Ascending aorta (tissue), 2 donors: ENCODE data around the gene OR2G3. TPM values are rescaled to one million over a fixed set of nuclear protein-coding genes. Genes with fewer than 3 reads are reported as not detected.

Experiments used
- DNase-seq, 2 donors: peaks; one replicate each; pipeline ENCODE4 v3.0.0-alpha.2; 2019; ENCODE audit warnings: low spot score in 2 of 2
- H3K27ac ChIP-seq, 2 donors: fragments of 200-600 bp; sonication (generic); one replicate each; pipeline ENCODE4 v1.5.1; 2016 to 2017; ENCODE audit warnings: mild to moderate bottlenecking in 1 of 2
- H3K27me3 ChIP-seq: fragments of 200-600 bp; sonication (generic); one replicate; pipeline ENCODE4 v1.5.1; 2017
- H3K36me3 ChIP-seq, 2 donors: fragments of 200-600 bp; sonication (generic); one replicate each; pipeline ENCODE4 v1.5.1; 2016
- H3K4me1 ChIP-seq, 2 donors: fragments of 200-600 bp; sonication (generic); one replicate each; pipeline ENCODE4 v1.5.1; 2016 to 2017; ENCODE audit warnings: mild to moderate bottlenecking in 1 of 2
- H3K4me3 ChIP-seq, 2 donors: fragments of 200-600 bp; sonication (generic); one replicate each; pipeline ENCODE4 v1.5.1; 2016 to 2017; ENCODE audit warnings: mild to moderate bottlenecking in 1 of 2
- H3K9me3 ChIP-seq, 2 donors: fragments of 200-600 bp; sonication (generic); one replicate each; pipeline ENCODE4 v1.5.1; 2016
- intact Hi-C: fragments of 100-400 bp; cut with DNase I; formaldehyde crosslinking; loops from one replicate; pipeline ENCODE4 v1.15.1; 2023
- total RNA-seq: library from RNA; depleted of rRNA; stranded (reverse); fragments of >200 nt; gene quantifications from one replicate; pipeline ENCODE4 v1.1.0, GENCODE V29; 2016
- TF ChIP-seq, protein P1 (sequence below), 3 experiments: fragments of 200-600 bp in 2 of 3; fragments of 450-650 bp in 1 of 3; sonication (generic) in 2 of 3; IDR thresholded peaks; one replicate each; pipeline ENCODE4 v1.5.1; 2016 to 2019; ENCODE audit warnings: antibody characterized with exemption in 3 of 3, mild to moderate bottlenecking in 1 of 3, moderate library complexity in 1 of 3

The OR2G3 gene
- total RNA-seq, 1 donor from 2014 or later: not detected

DNA sequence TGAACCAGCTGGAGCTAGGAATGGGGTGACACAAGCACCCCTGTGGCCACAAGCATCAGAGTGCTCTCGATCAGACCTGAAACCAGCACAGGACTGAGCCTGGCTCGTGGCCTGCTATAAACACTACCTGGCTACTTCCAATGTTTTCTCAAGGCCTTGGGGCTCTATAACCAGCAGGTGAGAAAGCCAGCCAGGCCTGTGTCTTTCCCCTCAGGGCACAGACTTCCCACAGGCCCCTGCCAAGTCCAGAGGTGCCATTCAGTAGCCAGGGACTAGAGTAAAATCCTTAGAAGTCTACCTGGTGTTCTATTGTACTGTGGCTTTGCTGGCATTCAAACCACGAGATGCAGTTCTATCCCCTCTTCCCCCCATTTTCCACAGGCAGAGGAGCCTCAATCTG, 22.6 kb downstream of the OR2G3 start:
- no peak overlapping the region for H3K4me3 ChIP-seq
- TF ChIP-seq, protein P1, sequence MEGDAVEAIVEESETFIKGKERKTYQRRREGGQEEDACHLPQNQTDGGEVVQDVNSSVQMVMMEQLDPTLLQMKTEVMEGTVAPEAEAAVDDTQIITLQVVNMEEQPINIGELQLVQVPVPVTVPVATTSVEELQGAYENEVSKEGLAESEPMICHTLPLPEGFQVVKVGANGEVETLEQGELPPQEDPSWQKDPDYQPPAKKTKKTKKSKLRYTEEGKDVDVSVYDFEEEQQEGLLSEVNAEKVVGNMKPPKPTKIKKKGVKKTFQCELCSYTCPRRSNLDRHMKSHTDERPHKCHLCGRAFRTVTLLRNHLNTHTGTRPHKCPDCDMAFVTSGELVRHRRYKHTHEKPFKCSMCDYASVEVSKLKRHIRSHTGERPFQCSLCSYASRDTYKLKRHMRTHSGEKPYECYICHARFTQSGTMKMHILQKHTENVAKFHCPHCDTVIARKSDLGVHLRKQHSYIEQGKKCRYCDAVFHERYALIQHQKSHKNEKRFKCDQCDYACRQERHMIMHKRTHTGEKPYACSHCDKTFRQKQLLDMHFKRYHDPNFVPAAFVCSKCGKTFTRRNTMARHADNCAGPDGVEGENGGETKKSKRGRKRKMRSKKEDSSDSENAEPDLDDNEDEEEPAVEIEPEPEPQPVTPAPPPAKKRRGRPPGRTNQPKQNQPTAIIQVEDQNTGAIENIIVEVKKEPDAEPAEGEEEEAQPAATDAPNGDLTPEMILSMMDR (IDR thresholded peaks at IDR 0.05): no peak
- no peaks in the 10 kb centered on the region for H3K36me3 ChIP-seq
- DNase-seq: no peak
- H3K27me3 ChIP-seq: no peaks in the 10 kb centered on the region
- H3K4me1 ChIP-seq: no peaks in the 10 kb centered on the region
- H3K27ac ChIP-seq: no peak overlapping the region
- H3K9me3 ChIP-seq: no peaks in the 10 kb centered on the region
- intact Hi-C loops: no loop called here

DNA sequence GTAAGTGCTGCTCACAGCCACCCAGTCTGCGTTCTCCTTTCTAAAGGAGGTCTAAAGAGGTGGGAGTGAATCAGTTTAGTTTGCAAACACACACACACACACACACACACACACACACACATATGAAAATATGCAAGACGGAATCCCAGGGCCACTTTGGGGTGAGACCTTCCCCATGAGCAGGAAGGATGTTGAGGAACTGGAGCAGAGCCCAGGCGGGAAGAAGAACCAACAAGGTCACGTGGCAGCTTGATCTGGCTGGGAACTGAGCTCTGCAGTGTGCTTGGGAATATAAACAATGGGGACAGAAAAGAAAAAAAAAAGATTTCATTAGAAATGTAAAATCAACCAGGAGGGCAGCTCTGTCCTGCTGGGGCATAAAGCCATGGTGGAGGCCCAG, 32.6 kb downstream of the OR2G3 start:
- H3K4me3 ChIP-seq: no peak overlapping the region
- H3K27ac ChIP-seq: no peak overlapping the region
- TF ChIP-seq, protein P1 (IDR thresholded peaks at IDR 0.05): no peak
- DNase-seq: no peak
- intact Hi-C loops: no loop called here
- H3K36me3 ChIP-seq: no peaks in the 10 kb centered on the region
- no peaks in the 10 kb centered on the region for H3K9me3 ChIP-seq
- no peaks in the 10 kb centered on the region for H3K27me3 ChIP-seq
- H3K4me1 ChIP-seq: no peaks in the 10 kb centered on the region

DNA sequence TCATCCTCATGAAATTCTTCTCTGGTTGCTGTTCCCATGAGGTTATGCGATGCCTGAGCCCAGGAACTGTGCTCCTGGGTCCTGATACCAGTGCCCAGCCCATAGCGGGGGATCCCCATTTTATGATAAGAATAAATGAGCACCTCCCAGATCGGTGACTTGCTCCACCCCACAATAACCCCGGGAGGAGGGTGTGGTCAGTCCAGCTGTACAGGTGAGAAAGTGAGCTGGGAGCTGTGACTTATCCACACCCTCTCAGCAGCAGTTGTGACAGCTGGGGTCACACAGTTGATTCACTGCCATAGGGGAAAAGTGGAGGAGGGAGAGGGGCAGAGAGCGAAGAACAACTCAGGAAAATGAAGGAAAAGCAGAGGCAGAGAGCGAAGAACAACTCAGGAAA, 33.4 kb downstream of the OR2G3 start:
- no peaks in the 10 kb centered on the region for H3K27me3 ChIP-seq
- H3K27ac ChIP-seq: no peak overlapping the region
- TF ChIP-seq, protein P1 (IDR thresholded peaks at IDR 0.05): no peak
- no peaks in the 10 kb centered on the region for H3K36me3 ChIP-seq
- H3K9me3 ChIP-seq: no peaks in the 10 kb centered on the region
- no peak for DNase-seq
- intact Hi-C loops: no loop called here
- no peak overlapping the region for H3K4me3 ChIP-seq
- H3K4me1 ChIP-seq: no peaks in the 10 kb centered on the region

DNA sequence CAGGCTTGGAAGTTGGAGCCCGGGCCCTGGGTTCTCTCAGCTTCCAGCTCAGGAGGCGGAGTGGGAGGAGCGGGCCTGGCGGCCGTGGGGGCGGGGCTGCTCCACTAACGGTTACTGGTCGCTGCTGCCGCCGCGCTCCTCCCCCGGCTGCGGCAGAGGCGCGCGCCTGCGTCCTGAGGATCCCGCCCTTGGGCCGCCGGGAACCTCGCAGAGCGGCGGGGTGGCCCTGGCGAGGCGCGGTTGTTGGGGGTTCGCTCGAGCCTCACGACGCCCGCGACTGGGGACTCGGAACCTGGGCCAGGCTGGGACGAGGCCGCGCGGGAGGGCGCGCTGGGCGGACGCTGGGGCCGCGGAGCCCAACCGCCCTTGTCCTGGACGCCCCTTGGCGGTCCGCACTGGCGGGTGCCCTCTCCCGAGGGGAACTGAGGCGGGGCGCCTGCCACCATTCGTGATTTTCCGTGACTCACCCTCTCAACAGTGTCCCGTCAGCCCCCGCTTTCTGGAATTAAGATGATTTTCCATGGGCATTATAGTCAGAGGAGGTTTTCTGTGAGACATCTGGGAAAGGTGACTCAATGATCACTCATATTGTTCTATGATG, 34.1 kb downstream of the OR2G3 start:
- Histone ChIP-seq H3K27me3 (no peaks in the 10 kb centered on the region), H3K9me3 (no peaks in the 10 kb centered on the region), H3K27ac (no peak overlapping the region), H3K4me3 (peak overlapping the region; percentile 36 to 44), H3K4me1 (no peaks in the 10 kb centered on the region), H3K36me3 (no peaks in the 10 kb centered on the region)
- TF ChIP-seq, protein P1 (IDR thresholded peaks at IDR 0.05): no peak
- intact Hi-C loops: no loop called here
- peak in 1 of 2 donors; percentile 71 for DNase-seq

DNA sequence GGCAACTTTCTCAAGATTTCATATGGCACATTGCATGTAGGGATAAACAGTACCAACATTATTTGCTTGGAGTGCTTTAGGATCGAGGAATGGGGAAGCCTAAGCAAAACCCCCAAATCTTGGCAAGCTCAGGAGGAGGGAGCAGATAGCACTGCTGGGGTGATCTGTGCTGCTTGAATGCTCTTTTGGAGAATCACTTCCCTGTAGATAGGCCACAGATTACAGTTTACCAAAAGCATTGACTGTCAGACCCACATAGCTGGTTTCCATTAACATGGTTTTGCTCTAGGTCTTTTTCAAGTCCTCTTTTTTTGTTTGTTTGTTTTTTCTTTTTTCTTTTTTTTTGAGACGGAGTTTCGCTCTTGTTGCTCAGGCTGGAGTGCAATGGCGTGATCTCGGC, 37.4 kb downstream of the OR2G3 start:
- no peaks in the 10 kb centered on the region for H3K27me3 ChIP-seq
- intact Hi-C loops: no loop called here
- no peak for DNase-seq
- no peaks in the 10 kb centered on the region for H3K4me1 ChIP-seq
- no peak overlapping the region for H3K4me3 ChIP-seq
- TF ChIP-seq, protein P1 (IDR thresholded peaks at IDR 0.05): no peak
- H3K27ac ChIP-seq: no peak overlapping the region
- H3K9me3 ChIP-seq: no peaks in the 10 kb centered on the region
- H3K36me3 ChIP-seq: no peaks in the 10 kb centered on the region

DNA sequence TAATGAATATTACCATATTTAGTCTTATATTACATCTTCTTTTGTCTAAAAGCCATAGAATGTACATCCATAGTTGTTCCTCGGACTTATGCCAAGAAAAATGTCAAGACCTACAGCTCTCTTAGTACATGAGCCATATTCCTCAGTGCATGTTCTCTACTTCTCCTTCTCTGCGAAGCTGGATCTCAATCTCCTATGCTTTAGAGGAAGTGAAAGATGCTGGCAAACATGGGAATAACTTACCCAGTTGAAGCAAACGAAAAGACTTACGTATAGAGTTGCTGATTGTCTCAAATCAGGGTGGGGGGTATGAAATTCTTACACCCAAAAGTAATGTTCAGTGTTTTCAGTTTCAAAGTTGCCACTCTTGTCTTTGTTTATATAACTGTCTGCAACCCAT, 41.5 kb downstream of the OR2G3 start:
- Histone ChIP-seq H3K27me3 (no peaks in the 10 kb centered on the region), H3K4me3 (no peak overlapping the region), H3K36me3 (no peaks in the 10 kb centered on the region), H3K27ac (no peak overlapping the region), H3K4me1 (no peaks in the 10 kb centered on the region), H3K9me3 (no peaks in the 10 kb centered on the region)
- TF ChIP-seq, protein P1 (IDR thresholded peaks at IDR 0.05): no peak
- DNase-seq: no peak
- intact Hi-C loops: no loop called here
